ENCODE data around the gene FERMT3. TPM values are rescaled to one million over a fixed set of nuclear protein-coding genes. Genes with fewer than 3 reads are reported as not detected.
A peak's percentile ranks its signal among the peaks of the same experiment; 100 is the strongest.

FERMT3 gene
- total RNA-seq, 1 donor from 2014 or later: 2.8 TPM

GRCh38 chr11:64164392-64165312, 41.9 kb upstream of the FERMT3 start:
- no peak for DNase-seq (ENCODE audit: low read depth, low spot score)
- no peak overlapping the region for H3K27ac Mint-ChIP-seq (ENCODE audit: unreplicated experiment)
- peaks cover 25% of the 10 kb centered on the region for H3K4me1 Mint-ChIP-seq
- H3K4me3 Mint-ChIP-seq: peak overlapping the region; percentile 82
- no peaks in the 10 kb centered on the region for H3K9me3 Mint-ChIP-seq
- peaks cover under 1% of the 10 kb centered on the region for H3K36me3 Mint-ChIP-seq (ENCODE audit: low read depth)
- no peaks in the 10 kb centered on the region for H3K27me3 Mint-ChIP-seq (ENCODE audit: low read depth)
- no peak for TF ChIP-seq CTCF (conservative IDR thresholded peaks at IDR 0.05)

DNA sequence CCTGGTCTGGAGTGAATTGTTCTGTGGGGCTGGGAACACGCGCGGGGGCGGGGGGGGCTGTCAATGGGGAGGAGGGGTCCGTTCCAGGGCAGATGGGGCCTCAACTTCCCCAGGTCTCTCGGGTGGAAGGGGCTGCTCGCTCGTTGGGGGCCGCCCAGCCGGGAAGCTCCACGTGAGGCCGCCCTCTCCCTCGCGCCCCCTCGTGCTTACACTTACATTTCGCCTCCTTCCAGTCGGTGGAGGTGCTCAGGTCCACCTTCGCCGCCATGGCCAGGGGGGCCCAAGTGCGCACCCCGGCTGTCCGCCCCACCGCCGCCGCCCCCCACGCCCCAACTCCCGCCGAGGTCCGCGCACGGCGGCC, 41.1 kb upstream of the FERMT3 start:
- Mint-ChIP-seq H3K4me1 (peaks cover 29% of the 10 kb centered on the region), H3K27ac (ENCODE audit: unreplicated experiment) (no peak overlapping the region), H3K9me3 (no peaks in the 10 kb centered on the region), H3K27me3 (ENCODE audit: low read depth) (no peaks in the 10 kb centered on the region), H3K36me3 (ENCODE audit: low read depth) (peaks cover 3% of the 10 kb centered on the region), H3K4me3 (peak overlapping the region; percentile 82)
- peak; percentile 28 for DNase-seq (ENCODE audit: low read depth, low spot score)
- TF ChIP-seq CTCF (conservative IDR thresholded peaks at IDR 0.05): no peak

- no peak for TF ChIP-seq CTCF (conservative IDR thresholded peaks at IDR 0.05)
- H3K4me1 Mint-ChIP-seq: peaks cover 29% of the 10 kb centered on the region
- no peaks in the 10 kb centered on the region for H3K27me3 Mint-ChIP-seq (ENCODE audit: low read depth)
- peak; percentile 73 for DNase-seq (ENCODE audit: low read depth, low spot score)
- no peaks in the 10 kb centered on the region for H3K9me3 Mint-ChIP-seq
- H3K4me3 Mint-ChIP-seq: peak within 1 kb of the TSS; percentile 89
- H3K27ac Mint-ChIP-seq (ENCODE audit: unreplicated experiment): peak within 1 kb of the TSS; percentile 57
- H3K36me3 Mint-ChIP-seq (ENCODE audit: low read depth): peaks cover 3% of the 10 kb centered on the region
Observed at GRCh38 chr11:64165842-64166635, 40.5 kb upstream of the FERMT3 start, which contains the start of gene MACROD1. Gene MACROD1 (minus strand): TSS chr11:64166113. CDS start chr11:64165994, 119 bp downstream.

DNA sequence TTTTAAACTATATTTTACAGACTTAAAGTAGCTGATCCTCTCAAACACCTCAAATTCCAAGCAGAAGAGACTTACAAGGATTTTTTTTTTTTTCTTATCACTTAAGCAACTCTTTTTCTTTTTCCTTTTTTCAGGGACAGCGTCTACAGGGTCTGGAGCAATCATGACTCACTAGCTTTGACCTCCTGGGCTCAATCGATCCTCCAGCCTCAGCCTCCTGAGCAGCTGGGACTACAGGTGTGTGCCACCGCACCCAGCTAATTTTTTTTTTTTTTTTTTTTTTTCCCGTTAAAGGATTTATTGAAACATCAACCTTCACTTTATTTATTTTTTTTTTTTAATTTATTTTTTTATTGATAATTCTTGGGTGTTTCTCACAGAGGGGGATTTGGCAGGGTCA, 36.1 kb upstream of the FERMT3 start:
- no peak overlapping the region for H3K27ac Mint-ChIP-seq (ENCODE audit: unreplicated experiment)
- H3K4me3 Mint-ChIP-seq: no peak overlapping the region
- no peaks in the 10 kb centered on the region for H3K27me3 Mint-ChIP-seq (ENCODE audit: low read depth)
- peaks cover 10% of the 10 kb centered on the region for H3K36me3 Mint-ChIP-seq (ENCODE audit: low read depth)
- no peak for DNase-seq (ENCODE audit: low read depth, low spot score)
- peaks cover 2% of the 10 kb centered on the region for H3K9me3 Mint-ChIP-seq
- H3K4me1 Mint-ChIP-seq: peaks cover 19% of the 10 kb centered on the region
- no peak for TF ChIP-seq CTCF (conservative IDR thresholded peaks at IDR 0.05)

- Mint-ChIP-seq H3K4me3 (peak overlapping the region; percentile 8), H3K27ac (ENCODE audit: unreplicated experiment) (no peak overlapping the region), H3K9me3 (peaks cover 2% of the 10 kb centered on the region), H3K27me3 (ENCODE audit: low read depth) (no peaks in the 10 kb centered on the region), H3K36me3 (ENCODE audit: low read depth) (peaks cover 10% of the 10 kb centered on the region), H3K4me1 (peaks cover 13% of the 10 kb centered on the region)
- DNase-seq (ENCODE audit: low read depth, low spot score): no peak
- no peak for TF ChIP-seq CTCF (conservative IDR thresholded peaks at IDR 0.05)
Observed at GRCh38 chr11:64173616-64174355, 32.7 kb upstream of the FERMT3 start.
